CD4-positive, alpha-beta T cell treated with Interferon alpha-2 for 1 hour (primary cell): ENCODE data around the gene EEF1AKMT4.
A peak's percentile ranks its signal among the peaks of the same experiment; 100 is the strongest.

ENCODE experiments used
- DNase-seq, 2 donors: peaks; one replicate each; pipeline ENCODE4 v3.0.0-alpha.2; 2020 to 2022

The EEF1AKMT4 gene

DNA sequence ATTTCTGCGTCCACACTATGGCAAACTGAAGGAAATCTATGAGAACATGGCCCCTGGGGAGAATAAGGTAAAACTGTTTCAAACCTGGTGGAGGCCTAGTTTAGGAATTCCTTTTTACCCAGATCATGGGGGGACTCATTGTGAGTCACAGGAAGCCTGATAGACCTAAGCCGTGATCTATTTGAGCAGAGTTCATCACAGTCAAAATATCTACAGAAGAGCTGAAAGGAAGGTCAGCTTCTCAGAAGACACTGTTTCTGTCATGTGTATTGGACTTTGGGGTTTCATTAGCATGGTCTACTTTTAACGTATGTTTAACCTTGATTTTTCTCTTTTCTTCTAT, 50.9 kb downstream of the EEF1AKMT4 start:
- no peak for DNase-seq

DNA sequence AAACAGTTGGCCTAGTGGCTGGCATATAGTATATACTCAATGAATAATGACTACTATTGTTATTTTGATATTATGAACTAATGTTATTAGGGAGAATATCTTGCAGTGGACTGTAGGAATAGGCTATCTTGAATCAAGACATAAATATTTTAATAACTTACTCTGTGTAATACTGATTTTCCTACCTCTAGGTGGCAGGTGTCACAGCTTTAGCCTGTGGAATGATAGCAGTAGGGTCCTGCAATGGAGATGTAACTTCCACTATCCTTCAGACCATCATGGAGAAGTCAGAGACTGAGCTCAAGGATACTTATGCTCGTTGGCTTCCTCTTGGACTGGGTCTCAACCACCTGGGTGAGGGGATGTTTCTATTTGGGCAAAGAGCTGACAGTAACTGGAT, 56.1 kb downstream of the EEF1AKMT4 start:
- peak in 1 of 2 donors; percentile 25 for DNase-seq

DNA sequence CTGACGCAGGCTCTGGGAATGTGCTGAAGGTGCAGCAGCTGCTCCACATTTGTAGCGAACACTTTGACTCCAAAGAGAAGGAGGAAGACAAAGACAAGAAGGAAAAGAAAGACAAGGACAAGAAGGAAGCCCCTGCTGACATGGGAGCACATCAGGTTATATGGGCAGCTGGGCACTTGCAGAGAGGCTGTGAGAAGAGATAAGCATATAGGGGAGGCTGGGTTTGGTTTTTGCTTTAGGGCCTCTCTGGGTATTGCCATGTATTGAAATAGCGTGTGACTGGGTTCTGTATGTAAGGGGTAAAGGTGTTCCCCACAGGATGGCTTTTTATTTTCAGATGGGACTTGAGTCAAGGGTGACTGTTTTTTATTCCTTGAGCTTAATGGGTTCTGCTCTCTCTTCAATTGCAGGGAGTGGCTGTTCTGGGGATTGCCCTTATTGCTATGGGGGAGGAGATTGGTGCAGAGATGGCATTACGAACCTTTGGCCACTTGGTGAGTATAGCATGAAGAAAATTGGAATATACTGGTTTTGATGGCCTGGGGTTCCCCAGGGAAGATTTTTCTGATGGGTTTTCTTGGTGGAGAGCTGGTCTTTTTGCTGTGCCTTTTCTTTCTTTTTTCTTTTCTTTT, 57.0 kb downstream of the EEF1AKMT4 start:
- no peak for DNase-seq

DNA sequence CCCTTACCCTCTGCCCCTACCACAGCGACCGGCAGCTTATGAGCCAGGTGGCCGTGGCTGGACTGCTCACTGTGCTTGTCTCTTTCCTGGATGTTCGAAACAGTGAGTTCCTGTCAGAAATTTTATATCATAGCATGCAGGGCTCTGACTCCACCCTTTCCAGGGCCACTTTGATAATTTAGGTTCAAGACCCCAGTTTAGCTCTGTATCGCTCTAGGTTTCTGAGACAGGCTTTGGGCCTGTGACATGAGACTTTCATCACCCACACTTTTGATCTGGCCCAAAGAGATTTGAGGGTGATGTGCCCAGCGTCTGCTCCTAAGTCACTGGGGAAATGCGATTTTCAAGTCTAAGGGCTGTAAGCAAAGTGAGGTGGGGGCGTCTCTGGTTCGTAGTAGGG, 58.4 kb downstream of the EEF1AKMT4 start:
- no peak for DNase-seq
